Peyer's patch (tissue), 4 donors: ENCODE measurements around the gene C1QTNF6. TPM values are rescaled to one million over a fixed set of nuclear protein-coding genes. Genes with fewer than 3 reads are reported as not detected.

Source experiments
- DNase-seq, 3 donors: peaks; one replicate each; pipeline ENCODE4 v3.0.0-alpha.2; 2017 to 2019
- H3K27ac ChIP-seq, 4 donors: fragments of 200-600 bp; sonication (generic); one replicate each; pipeline ENCODE4 v1.5.1; 2016 to 2019
- H3K27me3 ChIP-seq, 2 donors: fragments of 200-600 bp; sonication (generic); one replicate each; pipeline ENCODE4 v1.5.1; 2019
- H3K36me3 ChIP-seq, 3 donors: fragments of 200-600 bp; sonication (generic); one replicate each; pipeline ENCODE4 v1.5.1; 2016 to 2019
- H3K4me1 ChIP-seq, 4 donors: fragments of 200-600 bp; sonication (generic); one replicate each; pipeline ENCODE4 v1.5.1; 2016 to 2019
- H3K4me3 ChIP-seq, 4 donors: fragments of 200-600 bp; sonication (generic); 1 replicate in 3 of 4; 2 replicates in 1 of 4; pipeline ENCODE4 v1.5.1; 2016 to 2019; ENCODE audit warnings: mild to moderate bottlenecking in 1 of 4
- H3K9me3 ChIP-seq, 4 donors: fragments of 200-600 bp; sonication (generic); one replicate each; pipeline ENCODE4 v1.5.1; 2016 to 2019; ENCODE audit warnings: mild to moderate bottlenecking in 1 of 4
- POLR2A ChIP-seq, 2 donors: fragments of 450-650 bp; IDR thresholded peaks; one replicate each; pipeline ENCODE4 v1.5.1; 2017; ENCODE audit warnings: antibody characterized with exemption in 2 of 2, mild to moderate bottlenecking in 2 of 2, moderate library complexity in 2 of 2
- total RNA-seq, 4 donors: library from RNA; depleted of rRNA; stranded (reverse); fragments of >200 nt; gene quantifications; one replicate each; pipeline ENCODE4 v1.1.0, GENCODE V29; 2016
- TF ChIP-seq, protein P1 (sequence below), 6 experiments: fragments of 450-650 bp in 4 of 6; fragments of 200-600 bp in 2 of 6; sonication (generic) in 1 of 6; IDR thresholded peaks; one replicate each; pipeline ENCODE4 v1.5.1; 2017 to 2019; ENCODE audit warnings: antibody characterized with exemption in 6 of 6, mild to moderate bottlenecking in 3 of 6, moderate library complexity in 1 of 6

Gene C1QTNF6
- total RNA-seq, 4 donors from 2014 or later, result 3.9 to 9.4 (median 5.9) TPM

DNA sequence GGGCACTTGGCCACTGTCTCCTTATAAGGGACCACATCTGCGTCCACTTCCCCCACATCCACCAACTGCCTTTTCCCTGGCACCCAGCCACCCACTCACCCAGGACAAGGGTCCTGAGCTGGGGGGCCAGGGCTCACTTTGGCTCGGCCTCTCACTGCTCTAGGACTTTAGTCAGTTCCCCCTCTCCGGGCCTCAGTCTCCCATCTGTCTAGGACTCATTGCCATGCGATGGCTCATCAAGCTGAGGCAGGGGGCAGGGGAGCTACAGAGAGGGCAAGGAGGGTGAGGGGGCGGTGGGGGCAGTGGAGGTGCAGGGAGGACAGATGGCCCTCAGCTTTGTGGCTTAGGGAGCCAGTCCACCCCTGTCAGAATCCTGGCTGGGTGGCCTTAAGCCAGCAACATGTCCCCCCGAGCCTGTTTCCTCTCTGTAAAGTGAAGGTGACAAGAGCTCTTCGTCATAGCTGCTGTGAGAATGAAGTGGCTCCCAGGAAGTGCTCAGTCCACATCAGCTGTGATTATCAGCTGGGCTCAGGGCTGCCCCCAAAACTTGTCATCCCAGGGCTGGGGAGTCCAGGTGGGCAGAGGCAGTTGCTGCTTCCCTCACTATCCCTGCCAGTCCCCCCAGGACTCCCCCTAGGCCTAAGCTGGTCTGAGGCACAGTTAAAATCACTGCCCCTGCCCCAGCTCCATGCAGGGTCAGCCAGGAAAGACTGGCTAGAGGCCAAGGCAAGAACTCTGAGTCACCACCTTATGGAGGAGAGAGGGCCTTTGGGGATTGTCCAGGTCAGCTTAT is 41.2 kb upstream of the C1QTNF6 start:
- DNase-seq, result peak in 1 of 3 donors; percentile 46
- no peaks in the 10 kb centered on the region for H3K27me3 ChIP-seq
- H3K4me3 ChIP-seq, result peak overlapping the region in 1 of 4 donors; percentile 13
- peaks cover 0 to 60% (median 35%) of the 10 kb centered on the region in 4 donors for H3K4me1 ChIP-seq
- H3K9me3 ChIP-seq, result no peaks in the 10 kb centered on the region
- H3K36me3 ChIP-seq, result peaks cover 0 to 3% (median 0%) of the 10 kb centered on the region in 3 donors
- H3K27ac ChIP-seq, result peak overlapping the region; percentile 85 to 94 (median 88)
- TF ChIP-seq, protein P1, sequence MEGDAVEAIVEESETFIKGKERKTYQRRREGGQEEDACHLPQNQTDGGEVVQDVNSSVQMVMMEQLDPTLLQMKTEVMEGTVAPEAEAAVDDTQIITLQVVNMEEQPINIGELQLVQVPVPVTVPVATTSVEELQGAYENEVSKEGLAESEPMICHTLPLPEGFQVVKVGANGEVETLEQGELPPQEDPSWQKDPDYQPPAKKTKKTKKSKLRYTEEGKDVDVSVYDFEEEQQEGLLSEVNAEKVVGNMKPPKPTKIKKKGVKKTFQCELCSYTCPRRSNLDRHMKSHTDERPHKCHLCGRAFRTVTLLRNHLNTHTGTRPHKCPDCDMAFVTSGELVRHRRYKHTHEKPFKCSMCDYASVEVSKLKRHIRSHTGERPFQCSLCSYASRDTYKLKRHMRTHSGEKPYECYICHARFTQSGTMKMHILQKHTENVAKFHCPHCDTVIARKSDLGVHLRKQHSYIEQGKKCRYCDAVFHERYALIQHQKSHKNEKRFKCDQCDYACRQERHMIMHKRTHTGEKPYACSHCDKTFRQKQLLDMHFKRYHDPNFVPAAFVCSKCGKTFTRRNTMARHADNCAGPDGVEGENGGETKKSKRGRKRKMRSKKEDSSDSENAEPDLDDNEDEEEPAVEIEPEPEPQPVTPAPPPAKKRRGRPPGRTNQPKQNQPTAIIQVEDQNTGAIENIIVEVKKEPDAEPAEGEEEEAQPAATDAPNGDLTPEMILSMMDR (IDR thresholded peaks at IDR 0.05), result no peak
- no peak for TF ChIP-seq POLR2A (IDR thresholded peaks at IDR 0.05)

DNA sequence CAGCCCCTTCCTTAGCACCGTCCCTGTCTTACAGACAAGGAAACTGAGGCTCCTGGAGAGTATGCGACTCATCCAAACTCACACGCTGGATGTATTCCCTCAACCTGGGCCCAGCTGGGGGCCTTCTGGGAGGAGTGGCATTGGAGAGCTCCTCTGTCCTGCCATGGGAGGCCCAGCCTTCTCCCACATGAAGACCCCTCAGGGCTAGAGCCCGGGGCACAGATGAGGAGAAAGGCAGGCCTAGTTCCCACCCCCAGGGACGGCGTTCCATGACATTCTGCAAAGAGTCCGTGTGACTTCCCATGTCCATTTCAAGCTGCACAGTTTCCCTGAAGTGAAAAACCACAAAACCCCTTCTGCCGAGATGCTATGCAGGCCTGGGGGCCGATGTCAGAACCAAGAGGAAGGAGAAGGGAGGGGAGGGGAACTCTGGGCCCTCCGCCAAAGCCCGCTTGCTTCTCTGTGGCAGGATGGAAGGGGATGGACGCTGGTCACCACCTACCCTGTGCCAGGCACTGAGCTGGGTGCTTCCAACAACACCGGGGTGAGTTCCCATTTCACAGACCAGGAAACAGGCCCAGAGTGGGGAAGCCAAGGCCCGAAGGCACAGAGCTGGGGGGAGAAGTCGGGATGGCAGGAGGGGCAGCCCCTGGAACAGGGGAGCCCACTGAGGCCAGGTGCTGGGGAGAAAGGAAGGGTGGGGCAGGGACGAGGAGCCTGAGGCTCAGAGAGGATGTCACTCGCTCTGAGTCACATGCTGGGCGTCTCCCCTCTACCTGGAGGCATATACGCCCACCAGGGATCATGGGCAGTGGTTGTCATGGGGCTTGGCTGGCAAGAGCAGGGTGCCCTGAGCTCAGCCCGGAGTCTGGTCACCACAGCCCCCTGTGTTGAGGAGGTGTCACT is 40.3 kb upstream of the C1QTNF6 start:
- TF ChIP-seq, protein P1 (IDR thresholded peaks at IDR 0.05), result no peak
- TF ChIP-seq POLR2A (IDR thresholded peaks at IDR 0.05), result no peak
- peak in 2 of 3 donors; percentile 66 to 70 for DNase-seq
- Histone ChIP-seq H3K4me1 (peaks cover 0 to 66% (median 38%) of the 10 kb centered on the region in 4 donors), H3K4me3 (peak overlapping the region in 1 of 4 donors; percentile 7), H3K9me3 (no peaks in the 10 kb centered on the region), H3K27me3 (no peaks in the 10 kb centered on the region), H3K27ac (peak overlapping the region; percentile 85 to 94 (median 88)), H3K36me3 (peaks cover 0 to 3% (median 0%) of the 10 kb centered on the region in 3 donors)

DNA sequence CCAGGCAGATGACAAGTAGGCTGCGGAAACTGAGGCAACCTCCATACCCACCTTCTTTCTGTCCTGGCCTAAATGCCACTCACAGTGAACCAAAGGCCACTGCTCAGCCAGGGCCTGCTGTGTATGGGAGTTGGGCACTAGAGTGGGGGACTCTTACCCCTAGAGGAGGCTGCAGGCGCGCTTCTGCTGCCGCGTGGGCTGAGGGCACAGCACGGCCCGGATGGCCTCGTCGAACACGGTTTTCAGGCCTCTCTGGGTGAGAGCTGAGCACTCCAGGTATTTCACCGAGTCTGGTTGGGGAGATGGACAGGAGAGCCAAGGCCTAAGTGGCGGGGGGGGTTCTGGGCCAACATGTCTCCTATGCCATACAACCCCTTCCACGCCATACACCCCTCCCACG is 38.5 kb upstream of the C1QTNF6 start:
- Histone ChIP-seq H3K36me3 (peaks cover 0 to 3% (median 0%) of the 10 kb centered on the region in 3 donors), H3K27me3 (no peaks in the 10 kb centered on the region), H3K27ac (peak overlapping the region in 1 of 4 donors; percentile 85), H3K9me3 (no peaks in the 10 kb centered on the region), H3K4me1 (peaks cover 0 to 65% (median 42%) of the 10 kb centered on the region in 4 donors), H3K4me3 (no peak overlapping the region)
- TF ChIP-seq, protein P1 (IDR thresholded peaks at IDR 0.05), result no peak
- no peak for TF ChIP-seq POLR2A (IDR thresholded peaks at IDR 0.05)
- no peak for DNase-seq

DNA sequence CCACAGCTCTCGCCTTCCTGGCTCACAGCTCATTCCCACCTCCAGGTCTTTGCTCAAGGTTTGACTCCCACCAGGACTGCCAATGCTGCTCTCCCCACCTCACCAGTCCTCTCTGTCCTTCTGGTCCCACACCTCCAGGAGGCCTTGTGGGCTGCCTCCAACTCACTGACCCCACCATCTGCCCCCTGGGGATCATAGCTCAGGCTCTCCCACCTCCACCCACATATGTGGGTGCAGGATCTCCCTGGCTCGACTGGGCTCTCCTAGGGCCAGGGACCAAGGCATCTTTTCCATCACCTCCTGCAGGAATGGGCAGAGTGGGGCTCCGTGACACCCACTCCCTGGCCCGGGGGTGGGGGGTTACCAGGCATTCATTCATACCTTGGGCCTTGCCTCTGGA is 38.0 kb upstream of the C1QTNF6 start:
- TF ChIP-seq POLR2A (IDR thresholded peaks at IDR 0.05), result no peak
- TF ChIP-seq, protein P1 (IDR thresholded peaks at IDR 0.05), result no peak
- H3K9me3 ChIP-seq, result no peaks in the 10 kb centered on the region
- peaks cover 0 to 3% (median 0%) of the 10 kb centered on the region in 3 donors for H3K36me3 ChIP-seq
- no peak overlapping the region for H3K4me3 ChIP-seq
- peak overlapping the region in 1 of 4 donors; percentile 85 for H3K27ac ChIP-seq
- H3K4me1 ChIP-seq, result peaks cover 0 to 63% (median 41%) of the 10 kb centered on the region in 4 donors
- DNase-seq, result no peak
- no peaks in the 10 kb centered on the region for H3K27me3 ChIP-seq

DNA sequence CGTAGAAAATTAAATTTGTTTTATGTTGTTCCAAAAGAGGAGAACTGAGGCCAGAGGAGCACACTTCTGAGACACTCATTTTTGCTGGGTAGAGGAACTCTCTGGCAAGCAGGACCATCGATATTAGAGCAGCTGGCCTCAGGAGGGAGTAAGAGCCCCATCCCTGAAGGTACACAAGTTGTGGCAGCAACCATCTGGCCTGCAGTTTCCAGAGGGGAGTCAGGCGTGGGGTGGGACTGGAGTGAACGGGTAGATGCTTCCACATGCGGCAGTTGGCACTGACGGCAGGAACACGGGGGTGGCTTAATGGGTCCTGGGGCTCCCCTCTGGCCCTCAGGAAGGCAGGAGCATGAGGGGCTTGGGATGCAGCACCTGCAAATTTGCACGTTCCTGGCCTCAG is 37.4 kb upstream of the C1QTNF6 start:
- Histone ChIP-seq H3K27ac (peak overlapping the region in 1 of 4 donors; percentile 85), H3K4me3 (no peak overlapping the region), H3K36me3 (peaks cover 0 to 3% (median 0%) of the 10 kb centered on the region in 3 donors), H3K9me3 (no peaks in the 10 kb centered on the region), H3K4me1 (peaks cover 0 to 63% (median 40%) of the 10 kb centered on the region in 4 donors), H3K27me3 (no peaks in the 10 kb centered on the region)
- TF ChIP-seq POLR2A (IDR thresholded peaks at IDR 0.05), result no peak
- TF ChIP-seq, protein P1 (IDR thresholded peaks at IDR 0.05), result peak in 1 of 6 experiments; percentile 11
- DNase-seq, result peak in 1 of 3 donors; percentile 48
